Choroid plexus epithelial cell (primary cell): Measurements from ENCODE around the gene NBAS.

ENCODE experiments used
- DNase-seq: peaks from one replicate; pipeline ENCODE4 v3.0.0-alpha.2; 2010; ENCODE audit warnings: low read depth
- H3K4me3 ChIP-seq: 2 replicates; pipeline ENCODE4 v1.5.1; 2011; ENCODE audit warnings: low read depth, mild to moderate bottlenecking, control low read depth, low read length, moderate library complexity
- TF ChIP-seq, protein P1 (sequence below): conservative IDR thresholded peaks from 2 replicates; pipeline ENCODE4 v1.5.1; 2011; ENCODE audit warnings: low read depth, mild to moderate bottlenecking, control low read depth, inconsistent platforms, low read length, moderate library complexity

Gene NBAS

DNA sequence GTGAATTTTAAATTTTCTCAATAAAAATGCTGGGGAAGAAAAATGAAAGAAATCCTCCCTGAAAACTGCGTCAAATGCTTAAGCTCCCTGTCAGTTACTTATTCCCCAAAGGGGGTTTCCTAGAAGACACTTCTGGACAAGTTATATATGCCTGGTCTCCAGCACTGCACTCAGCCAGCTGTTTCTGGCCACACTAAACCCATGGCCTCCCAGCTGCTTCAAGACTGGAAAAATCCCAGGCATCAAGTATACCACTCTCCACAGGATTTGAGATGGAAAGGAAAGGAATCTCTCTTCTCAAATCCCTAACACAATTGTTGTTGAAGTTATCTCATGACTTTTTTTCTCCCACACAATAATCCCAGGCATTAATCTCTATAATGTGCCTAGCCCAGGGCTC lies 245.7 kb downstream of the NBAS start:
- TF ChIP-seq, protein P1, sequence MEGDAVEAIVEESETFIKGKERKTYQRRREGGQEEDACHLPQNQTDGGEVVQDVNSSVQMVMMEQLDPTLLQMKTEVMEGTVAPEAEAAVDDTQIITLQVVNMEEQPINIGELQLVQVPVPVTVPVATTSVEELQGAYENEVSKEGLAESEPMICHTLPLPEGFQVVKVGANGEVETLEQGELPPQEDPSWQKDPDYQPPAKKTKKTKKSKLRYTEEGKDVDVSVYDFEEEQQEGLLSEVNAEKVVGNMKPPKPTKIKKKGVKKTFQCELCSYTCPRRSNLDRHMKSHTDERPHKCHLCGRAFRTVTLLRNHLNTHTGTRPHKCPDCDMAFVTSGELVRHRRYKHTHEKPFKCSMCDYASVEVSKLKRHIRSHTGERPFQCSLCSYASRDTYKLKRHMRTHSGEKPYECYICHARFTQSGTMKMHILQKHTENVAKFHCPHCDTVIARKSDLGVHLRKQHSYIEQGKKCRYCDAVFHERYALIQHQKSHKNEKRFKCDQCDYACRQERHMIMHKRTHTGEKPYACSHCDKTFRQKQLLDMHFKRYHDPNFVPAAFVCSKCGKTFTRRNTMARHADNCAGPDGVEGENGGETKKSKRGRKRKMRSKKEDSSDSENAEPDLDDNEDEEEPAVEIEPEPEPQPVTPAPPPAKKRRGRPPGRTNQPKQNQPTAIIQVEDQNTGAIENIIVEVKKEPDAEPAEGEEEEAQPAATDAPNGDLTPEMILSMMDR, result no peak
- no peak overlapping the region for H3K4me3 ChIP-seq
- DNase-seq, result no peak

DNA sequence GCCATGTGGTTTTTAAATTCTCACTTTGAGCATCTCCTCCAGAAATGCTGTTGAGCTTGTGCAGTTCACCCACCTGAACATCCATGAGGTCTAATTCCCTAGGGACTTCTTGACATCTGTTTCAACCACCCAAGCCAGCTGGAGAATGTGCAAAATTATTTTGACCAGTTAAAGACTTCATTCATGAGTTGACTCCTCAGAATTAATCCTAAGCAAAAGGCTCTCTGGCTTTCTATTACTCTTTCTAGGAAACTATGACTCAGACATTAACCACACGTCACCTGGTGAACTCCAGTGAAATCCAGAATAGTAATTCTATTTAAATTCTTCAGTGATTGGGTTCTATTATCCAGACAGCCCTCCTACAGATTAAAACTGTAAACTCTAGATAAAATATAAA lies 247.5 kb downstream of the NBAS start:
- no peak overlapping the region for H3K4me3 ChIP-seq
- DNase-seq, result peak; percentile 71
- TF ChIP-seq, protein P1, result no peak

DNA sequence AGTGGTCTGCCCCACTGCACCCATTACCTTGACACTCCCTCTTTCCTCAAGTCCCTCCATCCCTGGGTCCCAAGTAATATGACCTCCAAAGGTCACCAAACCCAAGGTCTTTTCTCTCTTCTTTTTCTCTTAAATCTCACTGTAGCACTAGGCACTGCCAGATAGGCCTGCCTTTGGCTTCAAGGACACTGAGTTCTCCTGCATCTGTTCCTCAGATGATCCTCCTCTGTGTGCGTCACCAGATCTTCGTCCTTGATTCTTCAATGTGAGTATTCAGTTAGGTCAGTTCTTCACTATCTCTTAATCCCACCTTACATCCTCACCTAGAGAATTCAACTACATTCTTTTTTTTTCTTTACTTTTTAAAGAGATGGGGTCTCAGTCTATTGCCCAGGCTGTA lies 249.2 kb downstream of the NBAS start:
- H3K4me3 ChIP-seq, result no peak overlapping the region
- DNase-seq, result no peak
- TF ChIP-seq, protein P1, result no peak

DNA sequence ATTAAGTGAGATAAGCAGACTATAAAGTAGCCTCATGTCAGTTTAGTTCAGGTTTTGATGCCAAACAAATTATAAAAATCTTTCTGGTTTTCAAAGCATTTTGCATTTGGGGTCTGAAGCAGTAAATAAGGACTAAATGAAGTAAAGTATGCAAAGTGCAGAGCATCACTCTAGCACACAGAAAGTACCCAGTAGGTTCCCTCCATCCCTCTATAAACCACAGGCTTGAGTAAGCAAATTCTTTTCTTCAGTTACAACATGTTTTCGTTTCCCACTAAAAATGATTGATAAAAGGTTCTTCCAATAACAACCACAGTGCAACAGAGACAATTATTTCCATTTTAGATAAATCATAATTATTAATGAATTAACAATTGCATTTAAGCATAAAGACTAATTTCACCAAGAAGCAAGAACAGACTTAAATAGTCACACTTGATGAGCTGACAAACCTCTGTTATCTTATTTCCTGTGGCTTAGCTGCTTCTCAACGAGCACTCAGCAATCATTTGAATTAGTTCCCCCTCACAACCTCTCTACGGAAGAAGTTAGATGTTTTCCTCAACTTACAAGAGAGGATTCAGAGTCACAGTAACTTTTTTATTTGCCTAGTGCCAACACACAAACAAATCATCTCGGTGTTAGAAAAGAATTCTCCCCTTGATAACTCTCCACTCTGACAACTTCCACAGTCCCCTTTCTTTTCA lies 249.8 kb downstream of the NBAS start:
- H3K4me3 ChIP-seq, result no peak overlapping the region
- TF ChIP-seq, protein P1, result no peak
- peak; percentile 66 for DNase-seq

DNA sequence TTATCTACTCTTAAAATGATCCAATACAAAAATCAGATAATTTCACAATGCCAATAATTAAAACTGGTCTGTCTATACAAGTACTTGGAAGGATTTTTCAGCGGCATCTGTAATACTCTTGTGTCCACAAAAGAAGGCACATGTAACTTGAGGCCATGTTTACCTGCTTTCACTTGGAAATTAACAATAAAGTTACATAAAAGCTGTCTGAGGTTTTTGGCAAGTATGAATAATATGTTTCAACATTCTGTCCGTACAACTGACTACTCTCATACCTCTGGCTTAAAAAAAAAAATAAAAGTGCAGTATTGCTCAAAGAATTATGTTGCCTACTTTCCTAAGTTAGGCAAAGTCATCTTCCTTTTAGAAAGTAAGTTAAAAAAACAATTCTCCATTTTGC lies 253.6 kb downstream of the NBAS start:
- TF ChIP-seq, protein P1, result no peak
- peak; percentile 56 for DNase-seq
- no peak overlapping the region for H3K4me3 ChIP-seq

DNA sequence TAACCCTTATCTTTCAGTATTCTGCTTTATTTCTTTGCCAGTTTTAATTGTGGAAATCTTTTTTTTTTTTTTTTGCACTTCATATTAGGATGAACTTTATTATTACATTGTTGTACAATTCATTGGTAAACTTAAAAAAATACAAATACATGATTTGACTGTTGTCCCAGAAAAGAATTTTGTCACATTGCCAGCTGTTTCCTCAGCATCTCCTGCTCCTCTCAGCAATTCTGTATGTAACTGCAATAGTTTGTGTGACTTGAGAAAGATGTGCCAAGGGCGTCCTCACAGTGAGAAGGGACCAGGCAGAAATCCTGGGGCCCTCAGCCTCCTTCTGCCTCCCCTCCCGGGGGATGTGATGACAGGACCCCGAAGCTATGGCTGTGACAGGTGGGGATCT lies 254.4 kb downstream of the NBAS start:
- DNase-seq, result peak; percentile 40
- TF ChIP-seq, protein P1, result no peak

DNA sequence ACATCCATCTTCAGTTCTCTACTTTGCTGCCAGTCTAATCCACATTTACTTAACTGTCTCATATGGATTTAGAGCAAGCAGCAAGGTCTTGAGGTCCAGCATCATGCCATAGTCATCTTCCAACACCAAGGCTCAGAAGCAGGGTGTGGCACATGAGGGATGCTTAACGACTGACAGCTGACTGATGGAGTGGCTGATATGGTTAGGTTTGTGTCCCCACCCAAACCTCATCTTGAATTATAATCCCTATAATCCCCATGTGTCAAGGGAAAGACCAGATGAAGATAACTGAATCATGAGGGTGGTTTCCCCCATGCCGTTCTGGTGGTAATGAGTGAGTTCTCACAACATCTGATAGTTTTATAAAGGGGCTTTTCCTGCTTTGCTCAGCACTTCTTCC lies 257.3 kb downstream of the NBAS start:
- TF ChIP-seq, protein P1, result no peak
- no peak overlapping the region for H3K4me3 ChIP-seq
- DNase-seq, result no peak

More for the DNA sequence above, 254.4 kb downstream of the NBAS start:
- no peak overlapping the region for H3K4me3 ChIP-seq
